A673 (cell line): ENCODE results near the gene RBM19. TPM values are rescaled to one million over a fixed set of nuclear protein-coding genes. Genes with fewer than 3 reads are reported as not detected.

Experiments
- BruUV-seq: library from RNA; stranded (reverse); fragments of 400-500 nt; replicated peaks from 2 replicates; lab custom pipeline; 2021; lab: Mats Ljungman, UMichigan
- CTCF ChIA-PET: fragments of 300-600 bp; sonication (Branson Sonifier 250); formaldehyde crosslinking; loops from one replicate; lab custom pipeline; 2022; ENCODE audit warnings: antibody characterized with exemption; lab: Charles Lee
- POLR2A ChIA-PET: fragments of 300-600 bp; sonication (Branson Sonifier 250); formaldehyde crosslinking; loops from one replicate; lab custom pipeline; 2022; ENCODE audit warnings: antibody characterized with exemption; ENCODE audit not compliant: low non-redundant PET; lab: Charles Lee
- DNase-seq: peaks from one replicate; pipeline ENCODE4 v3.0.0-alpha.2; 2015; ENCODE audit warnings: low spot score
- H3K27ac ChIP-seq: fragments of 200-600 bp; sonication (generic); 2 replicates; pipeline ENCODE4 v1.5.1; 2016; ENCODE audit warnings: mixed run types, low read depth, mild to moderate bottlenecking, mixed read lengths, antibody characterized with exemption, low read length; ENCODE audit not compliant: poor library complexity, severe bottlenecking
- H3K27me3 ChIP-seq: fragments of 200-600 bp; sonication (generic); replicated peaks from 2 replicates; pipeline ENCODE4 v1.6.1; 2017; ENCODE audit warnings: mixed run types, low read depth, mild to moderate bottlenecking, mixed read lengths, antibody characterized with exemption, low read length; ENCODE audit not compliant: insufficient read depth, poor library complexity
- H3K36me3 ChIP-seq: fragments of 200-600 bp; sonication (generic); 2 replicates; pipeline ENCODE4 v1.6.1; 2016; ENCODE audit warnings: mixed run types, mild to moderate bottlenecking, mixed read lengths, antibody characterized with exemption, low read length; ENCODE audit not compliant: insufficient read depth, poor library complexity, severe bottlenecking
- H3K4me1 ChIP-seq: fragments of 200-600 bp; sonication (generic); 2 replicates; pipeline ENCODE4 v1.6.1; 2017; ENCODE audit warnings: mixed run types, mild to moderate bottlenecking, mixed read lengths, antibody characterized with exemption, low read length; ENCODE audit not compliant: insufficient read depth, poor library complexity, severe bottlenecking
- H3K4me3 ChIP-seq: fragments of 200-600 bp; sonication (generic); 2 replicates; pipeline ENCODE4 v1.5.1; 2016; ENCODE audit warnings: low read depth, mixed run types, mild to moderate bottlenecking, mixed read lengths, low read length; ENCODE audit not compliant: poor library complexity, severe bottlenecking
- H3K9me3 ChIP-seq: fragments of 200-600 bp; sonication (generic); 2 replicates; pipeline ENCODE4 v1.6.1; 2016; ENCODE audit warnings: mixed run types, low read depth, mild to moderate bottlenecking, mixed read lengths, antibody characterized with exemption, low read length; ENCODE audit not compliant: poor library complexity, severe bottlenecking
- CTCF ChIP-seq: fragments of 300-800, 200-600 bp; sonication (generic); conservative IDR thresholded peaks from 2 replicates; pipeline ENCODE4 v1.5.1; 2017; ENCODE audit warnings: low read depth, mild to moderate bottlenecking, antibody characterized with exemption, low read length, moderate library complexity, mixed read lengths
- EZH2 ChIP-seq: fragments of 200-600 bp; sonication (generic); IDR thresholded peaks from 2 replicates; pipeline ENCODE4 v1.6.1; 2017; ENCODE audit warnings: borderline replicate concordance, low read depth, mild to moderate bottlenecking, mixed read lengths, antibody characterized with exemption, low read length; ENCODE audit not compliant: poor library complexity, severe bottlenecking
- intact Hi-C: fragments of 100-400 bp; cut with micrococcal nuclease; formaldehyde crosslinking; loops from one replicate; pipeline ENCODE4 v1.10.0; 2022; ENCODE audit not compliant: unreplicated experiment
- total RNA-seq: library from RNA; stranded (reverse); gene quantifications from 2 replicates; pipeline ENCODE4 v1.2.3, GENCODE V29; 2021

Gene RBM19
- total RNA-seq, 1 experiment from 2014 or later = 47.1 TPM

- Histone ChIP-seq H3K4me1 (no peaks in the 10 kb centered on the region), H3K9me3 (no peaks in the 10 kb centered on the region), H3K4me3 (no peak overlapping the region), H3K36me3 (peaks cover 43% of the 10 kb centered on the region), H3K27me3 (no peaks in the 10 kb centered on the region), H3K27ac (no peak overlapping the region)
- no TSS peak for BruUV-seq
- ChIA-PET POLR2A (no interaction called here), CTCF (no interaction called here)
- DNase-seq = no peak
- intact Hi-C loops = no loop called here
- TF ChIP-seq CTCF (no peak), EZH2 (no peak)
Measured at GRCh38 chr12:113958108-113958507, 8.0 kb downstream of the RBM19 start.

- intact Hi-C loops = no loop called here
- no TSS peak for BruUV-seq
- TF ChIP-seq CTCF = no peak
- TF ChIP-seq EZH2 = no peak
- Histone ChIP-seq H3K4me3 (no peak overlapping the region), H3K9me3 (no peaks in the 10 kb centered on the region), H3K4me1 (no peaks in the 10 kb centered on the region), H3K36me3 (peaks cover 43% of the 10 kb centered on the region), H3K27me3 (no peaks in the 10 kb centered on the region), H3K27ac (no peak overlapping the region)
- DNase-seq = no peak
- ChIA-PET CTCF (no interaction called here), POLR2A (no interaction called here)
Measured at GRCh38 chr12:113957627-113958026, 8.5 kb downstream of the RBM19 start.

GRCh38 chr12:113955109-113955970 lies 10.8 kb downstream of the RBM19 start:
- Histone ChIP-seq H3K4me3 (no peak overlapping the region), H3K4me1 (no peaks in the 10 kb centered on the region), H3K27ac (no peak overlapping the region), H3K36me3 (peaks cover 30% of the 10 kb centered on the region), H3K9me3 (no peaks in the 10 kb centered on the region), H3K27me3 (no peaks in the 10 kb centered on the region)
- intact Hi-C loops = no loop called here
- ChIA-PET POLR2A (no interaction called here), CTCF (no interaction called here)
- TF ChIP-seq EZH2 = no peak
- peak; percentile 33 for TF ChIP-seq CTCF
- DNase-seq = peak; percentile 8
- BruUV-seq = no TSS peak
